Fibroblast of peridontal ligament (primary cell): Measurements from ENCODE around the gene PPIF.

Experiments
- DNase-seq: peaks from one replicate; pipeline ENCODE4 v3.0.0-alpha.2; 2010; ENCODE audit errors: extremely low read depth

PPIF gene

DNA sequence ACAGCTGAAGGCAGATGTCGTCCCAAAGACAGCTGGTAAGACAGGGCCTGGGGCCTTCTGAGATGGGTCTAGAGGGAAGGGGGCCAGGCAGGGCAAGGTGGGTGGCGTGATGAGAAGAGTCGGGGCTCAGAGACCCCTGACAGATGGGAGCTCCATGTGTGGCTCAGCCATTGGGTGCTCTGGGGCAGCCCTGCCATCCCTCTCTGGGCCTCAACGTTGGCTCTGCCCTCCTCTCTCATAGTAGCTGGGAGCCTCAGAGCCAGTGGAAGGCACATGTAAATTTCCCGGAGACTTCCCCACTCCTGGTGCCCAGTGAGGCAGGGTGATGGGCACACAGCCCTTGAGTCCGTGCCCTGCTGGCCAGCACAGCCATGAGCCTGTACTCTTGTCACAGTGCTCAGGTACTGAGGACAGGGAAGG lies 1.8 kb downstream of the PPIF start:
- DNase-seq: no peak

GRCh38 chr10:79349766-79350406 lies 2.6 kb downstream of the PPIF start:
- no peak for DNase-seq

- DNase-seq: no peak
Observed at GRCh38 chr10:79350407-79351154, 3.3 kb downstream of the PPIF start.

DNA sequence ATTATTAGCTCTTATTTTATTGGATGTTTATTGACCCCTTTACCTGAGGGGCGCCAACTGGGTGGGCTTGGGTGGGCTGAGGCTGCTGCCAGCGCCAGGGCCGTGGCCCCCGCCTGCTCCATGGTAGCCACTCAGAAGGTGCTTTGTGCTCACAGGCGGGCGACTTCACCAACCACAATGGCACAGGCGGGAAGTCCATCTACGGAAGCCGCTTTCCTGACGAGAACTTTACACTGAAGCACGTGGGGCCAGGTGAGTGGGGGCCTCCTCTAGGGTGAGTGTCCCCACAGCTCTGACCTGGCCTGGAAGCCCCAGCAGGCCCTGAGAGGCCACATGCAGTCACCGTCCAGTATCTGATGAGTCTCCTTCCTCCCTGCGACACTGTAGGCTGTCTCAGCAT lies 4.1 kb downstream of the PPIF start:
- DNase-seq: no peak

DNA sequence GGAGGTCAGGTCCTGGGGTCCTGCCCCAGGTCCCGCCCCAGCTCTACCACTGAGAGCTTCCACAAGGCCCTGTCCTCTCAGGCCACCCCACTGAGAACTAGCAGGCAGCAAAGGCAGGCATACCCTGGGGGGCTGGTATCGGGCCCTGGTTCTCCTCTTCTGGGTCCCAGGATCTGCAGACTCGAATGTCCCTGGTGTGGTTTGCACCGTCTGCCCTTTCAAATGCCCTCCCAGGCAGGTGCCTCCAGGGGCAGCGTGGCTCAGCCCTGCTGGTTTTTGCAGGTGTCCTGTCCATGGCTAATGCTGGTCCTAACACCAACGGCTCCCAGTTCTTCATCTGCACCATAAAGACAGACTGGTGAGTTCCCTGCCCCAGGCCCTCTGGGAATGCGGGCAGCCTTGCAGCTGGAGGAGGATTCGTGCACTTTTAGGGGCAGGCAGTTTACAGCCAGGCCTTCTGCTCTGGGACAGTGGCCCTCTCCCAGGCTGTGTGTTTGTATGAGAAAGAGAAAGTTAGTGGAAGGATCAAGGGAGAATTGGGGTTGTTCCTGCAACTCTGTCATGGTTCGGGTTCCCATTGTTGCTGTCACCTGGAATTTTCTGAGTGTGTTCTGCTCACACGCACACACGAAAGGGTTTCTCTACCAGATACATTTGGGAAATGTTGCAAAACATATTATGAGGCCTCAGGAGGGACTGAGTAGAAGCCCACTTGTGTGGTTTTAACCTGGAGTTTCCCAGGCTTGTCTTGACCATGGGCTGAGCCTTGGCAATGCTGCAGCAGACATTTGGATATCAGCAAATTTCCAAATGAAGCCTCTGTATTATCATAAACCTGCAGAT lies 5.0 kb downstream of the PPIF start:
- DNase-seq: no peak

DNA sequence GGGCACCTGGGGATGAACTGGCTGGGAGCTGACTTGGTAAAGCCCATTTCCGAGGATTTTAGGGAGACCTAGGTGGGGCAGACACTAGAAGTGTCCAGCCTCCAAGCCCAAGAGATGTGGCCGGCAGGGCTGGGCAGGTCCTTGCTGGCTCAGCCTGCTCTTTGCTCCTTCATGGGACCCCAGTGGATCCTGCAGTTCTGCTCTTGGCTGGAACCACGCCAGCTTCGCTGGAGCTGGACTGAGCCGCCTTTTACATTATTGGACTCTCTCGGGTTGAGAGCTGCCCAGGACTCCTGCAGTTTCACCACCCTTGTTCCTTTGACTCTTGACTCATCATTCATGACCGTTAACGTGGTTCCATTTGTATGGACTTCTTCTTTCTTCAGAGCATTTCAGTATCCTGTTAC lies 5.7 kb downstream of the PPIF start:
- no peak for DNase-seq

GRCh38 chr10:79353726-79354125 lies 6.5 kb downstream of the PPIF start:
- DNase-seq: no peak

- DNase-seq: no peak
Observed at GRCh38 chr10:79354141-79354540, 6.9 kb downstream of the PPIF start.

GRCh38 chr10:79354615-79355014 lies 7.3 kb downstream of the PPIF start:
- no peak for DNase-seq

- no peak for DNase-seq
Observed at GRCh38 chr10:79355420-79356017, 8.2 kb downstream of the PPIF start.

- no peak for DNase-seq
Observed at GRCh38 chr10:79356104-79356503, 8.8 kb downstream of the PPIF start.

GRCh38 chr10:79357180-79357579 lies 9.9 kb downstream of the PPIF start:
- no peak for DNase-seq

GRCh38 chr10:79358811-79359210 lies 11.5 kb downstream of the PPIF start:
- no peak for DNase-seq

DNA sequence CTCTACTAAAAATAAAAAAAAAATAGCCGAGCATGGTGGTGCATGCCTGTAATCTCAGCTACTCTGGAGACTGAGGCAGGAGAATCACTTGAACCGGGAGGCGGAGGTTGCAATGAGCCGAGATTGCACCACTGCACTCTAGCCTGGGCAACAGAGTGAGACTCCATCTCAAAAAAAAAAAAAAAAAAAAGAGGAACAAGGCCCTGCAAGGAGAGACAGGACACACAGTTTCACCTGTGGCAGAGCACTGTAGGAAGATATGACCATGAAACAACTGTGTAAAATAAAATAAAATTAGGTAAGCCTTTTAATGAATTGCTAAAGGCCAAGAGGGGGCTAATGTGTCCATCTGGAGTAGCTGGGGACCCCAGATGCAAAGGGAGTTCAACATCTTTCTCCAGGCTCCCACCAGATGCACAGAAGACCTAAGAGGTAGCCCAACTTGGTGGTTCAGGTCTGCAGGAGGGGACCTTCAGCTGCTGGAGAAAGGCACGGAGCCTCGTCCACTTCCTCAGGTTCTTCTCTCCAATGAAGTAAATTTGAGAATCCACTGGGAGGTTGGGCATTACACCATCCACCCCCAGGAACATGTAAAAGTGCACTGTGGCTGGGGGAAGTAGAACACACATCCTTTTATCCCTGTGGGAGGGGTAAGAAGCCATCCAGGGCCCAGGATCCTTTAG lies 12.7 kb downstream of the PPIF start:
- no peak for DNase-seq

- DNase-seq: no peak
Observed at GRCh38 chr10:79360499-79361342, 13.5 kb downstream of the PPIF start.

DNA sequence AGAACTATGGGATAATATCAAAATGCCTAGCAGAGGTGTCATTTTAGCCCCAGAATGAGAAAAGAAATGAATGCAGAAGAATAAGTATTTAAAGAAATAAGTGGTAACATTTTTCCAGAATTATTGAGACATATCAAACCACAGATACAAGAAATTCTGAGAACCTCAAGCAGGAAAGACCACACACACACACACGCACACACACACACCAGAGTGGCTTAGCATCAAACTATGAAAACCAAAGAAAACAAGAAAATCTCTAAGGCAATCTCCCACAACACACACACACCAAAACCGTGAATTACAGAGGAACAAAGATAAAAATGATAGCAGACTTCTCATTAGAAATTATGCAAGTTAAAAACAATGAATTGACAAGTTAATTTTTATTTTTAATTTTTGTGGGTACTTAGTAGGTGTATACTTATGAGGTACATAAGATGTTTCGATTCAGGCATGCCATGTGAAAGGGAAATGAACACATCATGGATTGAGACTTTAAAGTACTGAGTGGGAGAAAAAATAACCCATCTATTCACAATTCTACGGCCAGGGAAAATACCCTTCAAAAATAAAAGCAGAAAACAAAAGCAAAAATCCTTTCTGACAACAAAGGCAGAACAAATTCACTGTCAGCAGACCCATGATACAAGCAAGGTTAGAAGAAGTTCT lies 14.6 kb downstream of the PPIF start:
- DNase-seq: peak; percentile 48

GRCh38 chr10:79367426-79368189 lies 20.3 kb downstream of the PPIF start:
- peak; percentile 77 for DNase-seq

DNA sequence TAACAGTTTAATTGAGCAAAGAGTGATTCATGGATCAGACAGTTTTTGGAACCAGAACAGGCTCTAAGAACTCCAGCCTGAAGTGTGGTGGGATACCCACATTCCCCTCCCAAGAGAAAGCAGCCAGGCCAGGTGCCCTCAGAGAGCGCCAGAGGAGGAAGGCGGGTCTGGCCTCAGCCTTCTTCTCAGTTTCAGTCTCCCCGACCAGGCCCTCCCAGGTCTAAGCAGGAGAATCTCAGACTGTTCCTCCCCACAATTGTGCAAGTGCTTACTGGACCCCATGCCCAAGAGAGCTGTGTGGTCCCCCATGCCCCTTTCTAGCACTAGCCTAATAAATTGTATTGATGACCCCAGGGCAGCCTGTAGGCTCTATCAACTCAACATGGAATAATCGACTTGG lies 25.6 kb downstream of the PPIF start:
- no peak for DNase-seq
